Transverse colon (tissue), 4 donors: ENCODE results near the gene AIG1. TPM values are rescaled to one million over a fixed set of nuclear protein-coding genes. Genes with fewer than 3 reads are reported as not detected.
"Not testable (repeated sequence)": the region's sequence is repeated elsewhere in the genome, so short reads cannot be mapped to it uniquely, and the experiment has no call there.

Experiments used
- DNase-seq: peaks from one replicate; pipeline ENCODE4 v3.0.0-alpha.2; 2019
- H3K27ac ChIP-seq, 4 donors: fragments of 200-600 bp; sonication (generic); 2 replicates each; pipeline ENCODE4 v1.5.1; 2016 to 2018; ENCODE audit warnings: inconsistent platforms in 4 of 4
- H3K27me3 ChIP-seq: fragments of 200-600 bp; sonication (generic); 2 replicates; pipeline ENCODE4 v1.5.1; 2017; ENCODE audit warnings: inconsistent platforms
- H3K36me3 ChIP-seq, 4 donors: fragments of 200-600 bp; sonication (generic); 2 replicates each; pipeline ENCODE4 v1.5.1; 2017 to 2019; ENCODE audit warnings: inconsistent platforms in 4 of 4
- H3K4me1 ChIP-seq, 4 donors: fragments of 200-600 bp; sonication (generic); 2 replicates each; pipeline ENCODE4 v1.5.1; 2017 to 2020; ENCODE audit warnings: inconsistent platforms in 4 of 4
- H3K4me3 ChIP-seq, 4 donors: fragments of 200-600 bp; sonication (generic); 1 replicate in 1 of 4; 2 replicates in 3 of 4; pipeline versions ENCODE4 v1.5.1 to v1.6.1; 2017 to 2019; ENCODE audit warnings: inconsistent platforms in 4 of 4
- H3K9me3 ChIP-seq, 2 donors: fragments of 200-600 bp; sonication (generic); 2 replicates each; pipeline ENCODE4 v1.5.1; 2017 to 2019; ENCODE audit warnings: inconsistent platforms in 2 of 2
- EP300 ChIP-seq: sonication (generic); formaldehyde crosslinking; IDR thresholded peaks from one replicate; pipeline ENCODE4 v1.6.1; 2017; ENCODE audit warnings: antibody characterized with exemption, low read depth
- POLR2A ChIP-seq: fragments of 450-650 bp; IDR thresholded peaks from one replicate; pipeline ENCODE4 v1.6.1; 2016; ENCODE audit warnings: antibody characterized with exemption, mild to moderate bottlenecking, moderate library complexity
- POLR2AphosphoS5 ChIP-seq, 3 donors: sonication (generic); formaldehyde crosslinking; IDR thresholded peaks; one replicate each; pipeline ENCODE4 v1.6.1; 2016; ENCODE audit warnings: antibody characterized with exemption in 3 of 3
- WGBS, 2 donors: methylation state at CpG; one replicate each; pipeline ENCODE4 v1.1.5; 2018; ENCODE audit warnings: low coverage in 1 of 2; 5-methylcytosine and 5-hydroxymethylcytosine counted together
- in situ Hi-C, 4 donors: fragments of 200-750 bp; cut with MboI; loops; one replicate each; pipeline versions ENCODE4 v1.15.0 to v1.15.1; 2017; ENCODE audit warnings: low sequenced_read_pairs in 3 of 4, low pct_ligation_motif_present in 1 of 4, low pct_unique_long_range_greater_than_20kb in 1 of 4
- intact Hi-C: fragments of 100-400 bp; cut with DNase I; formaldehyde crosslinking; loops from one replicate; pipeline ENCODE4 v1.15.1; 2023; ENCODE audit warnings: low total_unique reads
- total RNA-seq, 4 donors: library from RNA; depleted of rRNA; stranded (reverse); fragments of >200 nt; gene quantifications; one replicate each; pipeline ENCODE4 v1.1.0, GENCODE V29; 2016
- TF ChIP-seq, protein P1 (sequence below), 5 experiments: fragments of 200-600 bp in 3 of 5; fragments of 450-650 bp in 2 of 5; sonication (generic) in 3 of 5; IDR thresholded peaks; 1 replicate in 2 of 5; 2 replicates in 3 of 5; pipeline ENCODE4 v1.5.1; 2016 to 2017; ENCODE audit warnings: antibody characterized with exemption in 5 of 5, inconsistent platforms in 3 of 5, mild to moderate bottlenecking in 2 of 5, moderate library complexity in 1 of 5

AIG1 gene
- total RNA-seq, 4 donors from 2014 or later: 16.5 to 38.2 (median 21.6) TPM

- TF ChIP-seq POLR2A: no peak
- intact Hi-C loops: no loop called here
- WGBS, 2 donors: 82 to 93% methylated on average over 3 of the region's 3 CpGs
Observed at GRCh38 chr6:143139239-143139784, 78.6 kb downstream of the AIG1 start.

DNA sequence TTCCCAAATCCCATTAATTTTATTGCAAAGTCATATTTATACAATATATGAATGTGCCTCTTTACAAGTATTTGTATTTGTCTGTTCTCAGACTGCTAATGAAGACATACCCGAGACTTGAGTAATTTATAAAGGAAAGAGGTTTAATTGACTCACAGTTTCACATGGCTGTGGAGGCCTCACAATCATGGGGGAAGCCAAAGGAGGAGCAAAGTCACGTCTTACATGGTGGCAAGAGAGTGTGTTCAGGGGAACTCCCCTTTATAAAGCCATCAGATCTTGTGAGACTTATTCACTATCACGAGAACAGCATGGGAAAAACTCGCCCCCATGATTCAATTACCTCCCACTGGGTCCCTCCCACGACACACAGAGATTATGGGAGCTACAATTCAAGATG is 79.2 kb downstream of the AIG1 start:
- H3K4me1 ChIP-seq, H3K9me3 ChIP-seq, DNase-seq, H3K27me3 ChIP-seq, in situ Hi-C loops, H3K4me3 ChIP-seq, H3K36me3 ChIP-seq, H3K27ac ChIP-seq, intact Hi-C loops: not testable (repeated sequence)
- 81 to 85% methylated on average over 2 to 5 of the region's 5 CpGs for WGBS, 2 donors

More at GRCh38 chr6:143139239-143139784, 78.6 kb downstream of the AIG1 start:
- Histone ChIP-seq H3K4me1 (no peaks in the 10 kb centered on the region), H3K9me3 (no peaks in the 10 kb centered on the region), H3K36me3 (peaks cover 0 to 5% (median 0%) of the 10 kb centered on the region in 4 donors), H3K4me3 (no peak overlapping the region), H3K27ac (no peak overlapping the region), H3K27me3 (no peaks in the 10 kb centered on the region)
- in situ Hi-C loops: no loop called here
- DNase-seq: no peak

DNA sequence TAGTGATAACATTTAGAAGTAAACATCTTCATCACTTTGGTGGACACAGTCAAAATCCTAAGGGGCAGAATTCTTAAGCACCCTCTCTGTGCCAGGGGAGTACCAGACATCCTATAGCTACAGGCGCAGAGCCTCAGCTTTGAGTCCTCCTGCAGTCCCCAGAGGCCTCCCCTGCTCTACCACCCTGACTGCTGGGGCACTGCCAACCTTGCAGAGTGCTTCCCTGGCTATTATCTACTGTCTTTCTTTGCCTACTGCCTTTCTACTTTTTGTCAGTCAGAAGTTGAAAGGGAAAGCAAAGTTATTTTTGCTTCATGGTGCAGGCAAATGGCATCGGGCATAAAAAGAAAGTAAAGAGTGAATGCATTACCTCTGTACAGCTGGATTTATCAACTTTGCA is 80.1 kb downstream of the AIG1 start:
- Histone ChIP-seq H3K4me3 (no peak overlapping the region), H3K9me3 (no peaks in the 10 kb centered on the region), H3K4me1 (no peaks in the 10 kb centered on the region), H3K27ac (no peak overlapping the region), H3K36me3 (peaks cover 0 to 5% (median 0%) of the 10 kb centered on the region in 4 donors), H3K27me3 (no peaks in the 10 kb centered on the region)
- intact Hi-C loops (no loop called here), in situ Hi-C loops (no loop called here)
- no peak for DNase-seq
- WGBS, 2 donors: 78 to 83% methylated on average over 1 to 2 of the region's 2 CpGs
- TF ChIP-seq POLR2AphosphoS5 (IDR thresholded peaks at IDR 0.05): no peak
- TF ChIP-seq, protein P1, sequence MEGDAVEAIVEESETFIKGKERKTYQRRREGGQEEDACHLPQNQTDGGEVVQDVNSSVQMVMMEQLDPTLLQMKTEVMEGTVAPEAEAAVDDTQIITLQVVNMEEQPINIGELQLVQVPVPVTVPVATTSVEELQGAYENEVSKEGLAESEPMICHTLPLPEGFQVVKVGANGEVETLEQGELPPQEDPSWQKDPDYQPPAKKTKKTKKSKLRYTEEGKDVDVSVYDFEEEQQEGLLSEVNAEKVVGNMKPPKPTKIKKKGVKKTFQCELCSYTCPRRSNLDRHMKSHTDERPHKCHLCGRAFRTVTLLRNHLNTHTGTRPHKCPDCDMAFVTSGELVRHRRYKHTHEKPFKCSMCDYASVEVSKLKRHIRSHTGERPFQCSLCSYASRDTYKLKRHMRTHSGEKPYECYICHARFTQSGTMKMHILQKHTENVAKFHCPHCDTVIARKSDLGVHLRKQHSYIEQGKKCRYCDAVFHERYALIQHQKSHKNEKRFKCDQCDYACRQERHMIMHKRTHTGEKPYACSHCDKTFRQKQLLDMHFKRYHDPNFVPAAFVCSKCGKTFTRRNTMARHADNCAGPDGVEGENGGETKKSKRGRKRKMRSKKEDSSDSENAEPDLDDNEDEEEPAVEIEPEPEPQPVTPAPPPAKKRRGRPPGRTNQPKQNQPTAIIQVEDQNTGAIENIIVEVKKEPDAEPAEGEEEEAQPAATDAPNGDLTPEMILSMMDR (IDR thresholded peaks at IDR 0.05): no peak
- no peak for TF ChIP-seq POLR2A
- TF ChIP-seq EP300: no peak

GRCh38 chr6:143141442-143141841 is 80.8 kb downstream of the AIG1 start:
- in situ Hi-C loops: no loop called here
- no peaks in the 10 kb centered on the region for H3K9me3 ChIP-seq
- 92% methylated on average over 2 of the region's 2 CpGs; no CpG with 5 or more reads in 1 of the 2 donors for WGBS, 2 donors

DNA sequence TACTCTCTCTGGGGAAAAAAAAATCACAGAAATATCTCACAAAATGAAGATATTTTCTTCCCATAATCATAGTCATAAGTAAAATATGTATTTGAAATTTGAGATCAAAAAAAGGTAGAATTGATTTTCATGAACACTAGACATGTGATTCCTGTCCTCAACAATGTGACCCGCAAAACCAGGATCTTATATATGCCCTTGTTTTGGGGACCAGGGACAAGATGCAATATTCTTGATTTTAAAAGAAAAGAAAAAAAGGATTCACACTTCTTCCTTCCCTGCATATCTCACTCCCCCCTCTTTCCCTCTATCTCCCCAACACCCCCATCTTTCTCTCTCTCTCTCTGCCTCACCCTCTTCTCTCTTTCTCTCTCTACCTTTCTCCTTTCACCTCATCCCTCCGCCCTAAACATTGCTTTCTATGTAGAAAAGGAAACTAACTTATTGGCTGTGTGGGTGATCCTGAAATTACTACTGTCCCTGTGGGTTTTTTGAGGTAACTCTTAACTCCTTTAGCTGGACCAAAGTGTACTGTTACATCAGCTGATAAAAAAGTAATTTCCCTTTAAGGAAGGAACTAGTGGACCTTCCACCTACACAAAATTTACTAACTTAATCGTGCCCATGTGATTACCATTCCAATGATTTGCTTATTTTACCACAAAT is 85.6 kb downstream of the AIG1 start:
- in situ Hi-C loops (no loop called here), intact Hi-C loops (no loop called here)
- no peaks in the 10 kb centered on the region for H3K4me1 ChIP-seq
- H3K9me3 ChIP-seq: no peaks in the 10 kb centered on the region
- H3K36me3 ChIP-seq: no peaks in the 10 kb centered on the region
- TF ChIP-seq EP300 (no peak), POLR2A (no peak), POLR2AphosphoS5 (IDR thresholded peaks at IDR 0.05) (no peak)
- TF ChIP-seq, protein P1 (IDR thresholded peaks at IDR 0.05): no peak
- no peak for DNase-seq
- WGBS, 2 donors: 69 to 78% methylated on average over 2 to 3 of the region's 3 CpGs
- H3K27me3 ChIP-seq: no peaks in the 10 kb centered on the region
- H3K4me3 ChIP-seq: no peak overlapping the region
- no peak overlapping the region for H3K27ac ChIP-seq

More at GRCh38 chr6:143141442-143141841, 80.8 kb downstream of the AIG1 start:
- DNase-seq: no peak
- intact Hi-C loops: no loop called here
- Histone ChIP-seq H3K27ac (no peak overlapping the region), H3K36me3 (peaks cover 0 to 5% (median 0%) of the 10 kb centered on the region in 4 donors), H3K27me3 (no peaks in the 10 kb centered on the region), H3K4me1 (no peaks in the 10 kb centered on the region), H3K4me3 (no peak overlapping the region)
- TF ChIP-seq EP300 (no peak), POLR2A (no peak), POLR2AphosphoS5 (IDR thresholded peaks at IDR 0.05) (no peak)
- TF ChIP-seq, protein P1 (IDR thresholded peaks at IDR 0.05): no peak
